HCT116 (cell line): ENCODE measurements around the gene ELFN1.

ENCODE experiments used
- CEBPB ChIP-seq: IDR thresholded peaks from 2 replicates; pipeline ENCODE4 v1.6.1; 2012; ENCODE audit warnings: low read depth
- CTCF ChIP-seq, 3 experiments: fragments of 200-600 bp in 1 of 3; sonication (generic) in 1 of 3; IDR thresholded peaks in 2 of 3; conservative IDR thresholded peaks in 1 of 3; 2 replicates each; pipeline ENCODE4 v1.5.1; 2012 to 2017; ENCODE audit warnings: low read depth in 2 of 3, low read length in 2 of 3, antibody characterized with exemption in 1 of 3, borderline replicate concordance in 1 of 3, control low read depth in 1 of 3, mild to moderate bottlenecking in 1 of 3, mixed read lengths in 1 of 3, mixed run types in 1 of 3, moderate library complexity in 1 of 3; ENCODE audit not compliant: insufficient read depth in 1 of 3
- EZH2phosphoT487 ChIP-seq: fragments of 200-600 bp; IDR thresholded peaks from 2 replicates; pipeline ENCODE4 v1.6.1; 2018; ENCODE audit warnings: antibody characterized with exemption, borderline replicate concordance
- POLR2A ChIP-seq: IDR thresholded peaks from 2 replicates; pipeline ENCODE4 v1.7.0; 2011; ENCODE audit warnings: borderline replicate concordance; ENCODE audit not compliant: insufficient read depth, insufficient read length; ENCODE audit errors: extremely low read depth
- POLR2AphosphoS5 ChIP-seq: IDR thresholded peaks from 2 replicates; pipeline ENCODE4 v1.6.1; 2011; ENCODE audit warnings: mild to moderate bottlenecking, low read depth, low read length, moderate library complexity
- RAD21 ChIP-seq: IDR thresholded peaks from 2 replicates; pipeline ENCODE4 v1.6.1; 2012; ENCODE audit warnings: low read depth, mild to moderate bottlenecking
- REST ChIP-seq: IDR thresholded peaks from 2 replicates; pipeline ENCODE4 v1.6.1; 2012; ENCODE audit warnings: low read depth
- ZBTB33 ChIP-seq: IDR thresholded peaks from 2 replicates; pipeline ENCODE4 v1.6.1; 2011; ENCODE audit warnings: mild to moderate bottlenecking, low read length, moderate library complexity; ENCODE audit not compliant: insufficient replicate concordance; ENCODE audit errors: extremely low read depth

- TF ChIP-seq EZH2phosphoT487 (no peak), CEBPB (no peak), RAD21 (no peak), CTCF (IDR thresholded peaks at IDR 0.05 in 2 of 3, conservative IDR thresholded peaks at IDR 0.05 in 1 of 3; ENCODE audit: borderline replicate concordance in 1 of 3, insufficient read depth in 1 of 3, low read depth in 2 of 3, low read length in 2 of 3) (no peak), ZBTB33 (no peak), POLR2AphosphoS5 (no peak), REST (no peak), POLR2A (no peak)
Measured at GRCh38 chr7:1775389-1775788, 105.3 kb downstream of the ELFN1 start.
